Measurements from ENCODE around the gene PHF21A. TPM values are rescaled to one million over a fixed set of nuclear protein-coding genes. Genes with fewer than 3 reads are reported as not detected.

The PHF21A gene
- 10 to 100 TPM; 69.2 to 70.2 TPM for total RNA-seq

GRCh38 chr11:46121301-46121723 lies at the start of gene PHF21A:
Gene PHF21A (minus strand): TSS chr11:46121454. CDS start chr11:46084219, 37,235 bp downstream.
- H3K36me3 Mint-ChIP-seq (ENCODE audit: insufficient read depth in 2 of 2): peaks cover 6 to 12% of the 10 kb centered on the region in 2 donors
- H3K4me3 Mint-ChIP-seq: peak within 1 kb of the TSS; percentile 93 to 95
- no peaks in the 10 kb centered on the region for H3K27me3 Mint-ChIP-seq (ENCODE audit: low read depth)
- ATAC-seq (replicated peaks in 1 of 2): peak; percentile 82 to 83
- peak within 1 kb of the TSS; percentile 94 for H3K27ac Mint-ChIP-seq
- H3K4me1 Mint-ChIP-seq (ENCODE audit: low read depth): peaks cover 44% of the 10 kb centered on the region
- peak; percentile 93 to 94 for DNase-seq
- H3K9me3 Mint-ChIP-seq: no peaks in the 10 kb centered on the region

- H3K4me3 Mint-ChIP-seq: no peak overlapping the region
- no peaks in the 10 kb centered on the region for H3K4me1 Mint-ChIP-seq (ENCODE audit: low read depth)
- peaks cover 0 to 2% of the 10 kb centered on the region in 2 donors for H3K9me3 Mint-ChIP-seq
- H3K27me3 Mint-ChIP-seq (ENCODE audit: low read depth): peaks cover 59% of the 10 kb centered on the region
- no peaks in the 10 kb centered on the region for H3K36me3 Mint-ChIP-seq (ENCODE audit: insufficient read depth in 2 of 2)
- ATAC-seq (replicated peaks in 1 of 2) (no peak), DNase-seq (no peak)
- no peak overlapping the region for H3K27ac Mint-ChIP-seq
These were observed 49.5 kb upstream of the PHF21A start for GRCh38 chr11:46170797-46171196.

DNA sequence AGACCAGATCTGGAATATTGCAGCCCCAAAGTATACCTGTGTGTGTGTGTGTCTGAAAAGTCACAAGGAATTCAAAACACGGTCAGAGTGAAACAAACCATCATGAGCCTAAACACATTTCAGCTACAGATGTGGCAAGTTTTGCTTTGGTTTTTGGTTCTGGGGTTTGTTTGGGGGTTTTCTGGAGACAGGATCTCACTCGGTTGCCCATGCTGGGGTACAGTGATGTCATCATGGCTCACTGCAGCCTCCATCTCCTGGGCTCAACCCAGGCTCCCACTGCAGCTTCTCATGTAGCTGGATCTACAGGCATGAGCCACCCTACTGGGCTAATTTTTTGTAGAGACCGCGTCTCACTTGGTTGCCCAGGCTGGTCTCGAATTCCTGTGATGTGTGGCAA lies 41.4 kb upstream of the PHF21A start:
- H3K9me3 Mint-ChIP-seq: no peaks in the 10 kb centered on the region
- DNase-seq (peak; percentile 54 to 67), ATAC-seq (replicated peaks in 1 of 2) (peak; percentile 94 to 95)
- no peaks in the 10 kb centered on the region for H3K36me3 Mint-ChIP-seq (ENCODE audit: insufficient read depth in 2 of 2)
- peaks cover 12% of the 10 kb centered on the region for H3K4me1 Mint-ChIP-seq (ENCODE audit: low read depth)
- peak overlapping the region in 1 of 2 donors; percentile 3 for H3K4me3 Mint-ChIP-seq
- peaks cover 64% of the 10 kb centered on the region for H3K27me3 Mint-ChIP-seq (ENCODE audit: low read depth)
- H3K27ac Mint-ChIP-seq: no peak overlapping the region

- peaks cover 12% of the 10 kb centered on the region for H3K4me1 Mint-ChIP-seq (ENCODE audit: low read depth)
- no peak for DNase-seq
- no peaks in the 10 kb centered on the region for H3K9me3 Mint-ChIP-seq
- H3K4me3 Mint-ChIP-seq: no peak overlapping the region
- H3K27ac Mint-ChIP-seq: no peak overlapping the region
- peaks cover 55% of the 10 kb centered on the region for H3K27me3 Mint-ChIP-seq (ENCODE audit: low read depth)
- H3K36me3 Mint-ChIP-seq (ENCODE audit: insufficient read depth in 2 of 2): no peaks in the 10 kb centered on the region
- ATAC-seq (replicated peaks in 1 of 2): no peak
These were observed 39.9 kb upstream of the PHF21A start for GRCh38 chr11:46161201-46161600.

- peaks cover 44% of the 10 kb centered on the region for H3K27me3 Mint-ChIP-seq (ENCODE audit: low read depth)
- H3K36me3 Mint-ChIP-seq (ENCODE audit: insufficient read depth in 2 of 2): no peaks in the 10 kb centered on the region
- H3K9me3 Mint-ChIP-seq: no peaks in the 10 kb centered on the region
- no peak overlapping the region for H3K27ac Mint-ChIP-seq
- ATAC-seq (replicated peaks in 1 of 2): no peak
- no peak for DNase-seq
- H3K4me3 Mint-ChIP-seq: no peak overlapping the region
- peaks cover 12% of the 10 kb centered on the region for H3K4me1 Mint-ChIP-seq (ENCODE audit: low read depth)
These were observed 38.8 kb upstream of the PHF21A start for GRCh38 chr11:46160100-46160499.

DNA sequence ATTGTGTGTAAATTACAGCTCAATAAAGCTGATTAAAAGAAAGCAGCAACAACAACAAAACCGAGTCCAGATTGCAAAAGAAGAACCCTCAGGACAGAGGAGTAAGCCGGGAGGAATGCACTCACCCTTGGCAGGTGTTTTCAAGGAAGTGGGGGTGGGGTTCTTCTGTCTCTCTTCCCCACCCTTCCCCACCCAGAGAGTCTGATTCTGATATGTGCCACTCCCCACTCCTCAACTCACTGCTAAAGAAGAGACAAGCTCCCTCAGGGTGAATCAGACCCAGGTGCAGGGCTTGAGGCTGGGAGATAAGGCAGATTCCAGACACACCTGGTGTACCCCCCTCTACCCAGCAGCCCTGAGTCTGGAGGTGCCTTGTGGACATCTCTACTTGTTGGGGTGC lies 38.4 kb upstream of the PHF21A start:
- ATAC-seq (replicated peaks in 1 of 2) (no peak), DNase-seq (no peak)
- Mint-ChIP-seq H3K27ac (no peak overlapping the region), H3K4me1 (ENCODE audit: low read depth) (peaks cover 12% of the 10 kb centered on the region), H3K27me3 (ENCODE audit: low read depth) (peaks cover 41% of the 10 kb centered on the region), H3K9me3 (no peaks in the 10 kb centered on the region), H3K36me3 (ENCODE audit: insufficient read depth in 2 of 2) (no peaks in the 10 kb centered on the region), H3K4me3 (no peak overlapping the region)

DNA sequence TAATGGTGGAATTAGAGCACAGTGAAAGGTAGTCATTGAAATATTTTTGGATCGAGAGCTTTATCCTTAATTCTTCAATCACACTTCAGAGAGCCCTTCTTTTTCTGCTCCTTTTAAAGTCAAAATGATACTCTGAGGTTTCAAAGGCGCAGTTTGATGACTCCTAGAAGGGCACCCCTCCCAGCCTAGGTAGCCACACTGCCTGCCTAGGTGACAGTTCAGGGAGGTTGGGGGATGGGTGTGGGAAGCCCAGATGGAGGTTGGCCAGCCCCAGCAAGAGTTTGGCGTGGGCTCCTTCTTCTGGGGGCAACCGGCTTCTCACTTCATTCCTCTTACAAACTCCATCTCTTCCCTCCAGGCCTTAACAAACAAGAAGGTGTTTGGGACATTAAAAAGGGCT lies 28.6 kb upstream of the PHF21A start:
- H3K4me1 Mint-ChIP-seq (ENCODE audit: low read depth): peaks cover 8% of the 10 kb centered on the region
- peak; percentile 52 to 56 for ATAC-seq (replicated peaks in 1 of 2)

DNA sequence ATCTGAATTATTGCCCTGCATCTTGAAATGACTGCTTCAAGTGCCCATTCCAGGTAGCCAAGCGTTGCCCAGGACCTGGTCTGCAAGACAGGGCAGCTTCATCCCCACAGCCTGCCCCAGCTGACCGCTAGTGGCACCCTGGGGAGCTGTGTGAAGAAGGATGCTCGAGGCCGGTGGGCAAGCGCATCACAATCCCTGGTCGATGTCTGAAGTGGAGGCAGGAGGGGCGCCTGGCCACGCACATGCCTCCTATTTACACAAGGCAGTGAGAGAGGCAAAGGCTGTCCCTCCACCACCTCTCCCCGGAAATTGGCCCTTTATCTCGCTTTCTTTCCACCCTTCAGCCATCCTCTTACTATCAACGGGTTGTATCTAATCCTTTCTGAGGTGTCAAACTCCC lies 28.1 kb upstream of the PHF21A start:
- no peak overlapping the region for H3K4me3 Mint-ChIP-seq
- H3K36me3 Mint-ChIP-seq (ENCODE audit: insufficient read depth in 2 of 2): no peaks in the 10 kb centered on the region
- no peak for DNase-seq
- H3K27me3 Mint-ChIP-seq (ENCODE audit: low read depth): peaks cover 13% of the 10 kb centered on the region
- H3K4me1 Mint-ChIP-seq (ENCODE audit: low read depth): peaks cover 8% of the 10 kb centered on the region
- peaks cover 0 to 2% of the 10 kb centered on the region in 2 donors for H3K9me3 Mint-ChIP-seq
- ATAC-seq (replicated peaks in 1 of 2): no peak
- no peak overlapping the region for H3K27ac Mint-ChIP-seq

More for the DNA sequence above, 28.6 kb upstream of the PHF21A start:
- peak; percentile 22 to 26 for DNase-seq
- no peak overlapping the region for H3K4me3 Mint-ChIP-seq
- peaks cover 0 to 2% of the 10 kb centered on the region in 2 donors for H3K9me3 Mint-ChIP-seq
- H3K27ac Mint-ChIP-seq: no peak overlapping the region
- peaks cover 13% of the 10 kb centered on the region for H3K27me3 Mint-ChIP-seq (ENCODE audit: low read depth)
- no peaks in the 10 kb centered on the region for H3K36me3 Mint-ChIP-seq (ENCODE audit: insufficient read depth in 2 of 2)

DNA sequence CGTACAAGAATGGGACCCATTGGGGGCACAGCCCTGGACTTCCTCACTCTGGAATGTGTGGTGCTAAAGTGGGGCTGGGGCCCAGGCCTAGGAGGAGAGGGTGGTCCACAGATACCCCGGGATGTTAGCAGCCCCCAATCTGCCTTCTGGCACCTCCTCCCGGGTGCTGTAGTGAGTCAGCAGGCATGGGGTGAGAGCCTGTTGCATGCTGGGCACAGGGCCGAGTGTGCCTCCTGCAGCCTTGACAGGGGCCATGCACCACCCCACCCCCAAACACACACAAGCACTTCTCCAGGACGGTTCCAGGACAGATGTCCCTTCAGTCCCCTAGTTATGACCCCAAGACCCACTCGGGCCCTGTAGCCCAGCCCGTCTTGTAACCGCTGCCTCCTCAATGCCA lies 23.5 kb upstream of the PHF21A start:
- H3K36me3 Mint-ChIP-seq (ENCODE audit: insufficient read depth in 2 of 2): no peaks in the 10 kb centered on the region
- ATAC-seq (replicated peaks in 1 of 2): no peak

GRCh38 chr11:46143049-46143806 lies 22.0 kb upstream of the PHF21A start:
- ATAC-seq (replicated peaks in 1 of 2) (no peak), DNase-seq (no peak)
- H3K36me3 Mint-ChIP-seq (ENCODE audit: insufficient read depth in 2 of 2): no peaks in the 10 kb centered on the region
- no peak overlapping the region for H3K4me3 Mint-ChIP-seq
- H3K27me3 Mint-ChIP-seq (ENCODE audit: low read depth): peaks cover 12% of the 10 kb centered on the region
- no peaks in the 10 kb centered on the region for H3K4me1 Mint-ChIP-seq (ENCODE audit: low read depth)
- no peaks in the 10 kb centered on the region for H3K9me3 Mint-ChIP-seq
- no peak overlapping the region for H3K27ac Mint-ChIP-seq

More for the DNA sequence above, 23.5 kb upstream of the PHF21A start:
- peaks cover 3% of the 10 kb centered on the region for H3K4me1 Mint-ChIP-seq (ENCODE audit: low read depth)
- DNase-seq: no peak
- peaks cover 13% of the 10 kb centered on the region for H3K27me3 Mint-ChIP-seq (ENCODE audit: low read depth)
- no peak overlapping the region for H3K27ac Mint-ChIP-seq
- H3K4me3 Mint-ChIP-seq: no peak overlapping the region
- H3K9me3 Mint-ChIP-seq: no peaks in the 10 kb centered on the region

- Mint-ChIP-seq H3K4me1 (ENCODE audit: low read depth) (no peaks in the 10 kb centered on the region), H3K9me3 (no peaks in the 10 kb centered on the region), H3K27ac (no peak overlapping the region), H3K27me3 (ENCODE audit: low read depth) (peaks cover 14% of the 10 kb centered on the region), H3K4me3 (no peak overlapping the region), H3K36me3 (ENCODE audit: insufficient read depth in 2 of 2) (no peaks in the 10 kb centered on the region)
- ATAC-seq (replicated peaks in 1 of 2): no peak
- DNase-seq: no peak
These were observed 21.3 kb upstream of the PHF21A start for GRCh38 chr11:46142561-46142960.

DNA sequence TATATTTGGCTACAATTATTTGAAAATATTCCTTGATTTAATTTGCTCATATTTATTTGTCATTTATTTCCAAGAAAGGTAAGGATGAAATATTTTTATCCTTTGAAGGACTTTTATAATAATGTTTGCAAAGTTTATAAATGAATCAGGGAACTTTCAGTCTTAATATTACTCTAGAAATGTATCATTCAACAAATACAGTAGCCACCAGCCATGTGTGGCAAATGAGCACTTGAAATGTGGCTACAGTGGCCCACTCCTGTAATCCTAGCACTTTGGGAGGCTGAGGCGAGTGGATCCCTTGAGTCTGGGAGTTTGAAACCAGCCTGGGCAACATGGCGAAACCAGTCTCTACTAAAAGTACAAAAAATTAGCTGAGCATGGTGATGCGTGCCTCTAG lies 20.3 kb upstream of the PHF21A start:
- Mint-ChIP-seq H3K4me3 (no peak overlapping the region), H3K27me3 (ENCODE audit: low read depth) (peaks cover 9% of the 10 kb centered on the region), H3K27ac (no peak overlapping the region), H3K9me3 (no peaks in the 10 kb centered on the region), H3K36me3 (ENCODE audit: insufficient read depth in 2 of 2) (no peaks in the 10 kb centered on the region), H3K4me1 (ENCODE audit: low read depth) (no peaks in the 10 kb centered on the region)
- DNase-seq (no peak), ATAC-seq (replicated peaks in 1 of 2) (peak in 1 of 2 donors; percentile 39)

DNA sequence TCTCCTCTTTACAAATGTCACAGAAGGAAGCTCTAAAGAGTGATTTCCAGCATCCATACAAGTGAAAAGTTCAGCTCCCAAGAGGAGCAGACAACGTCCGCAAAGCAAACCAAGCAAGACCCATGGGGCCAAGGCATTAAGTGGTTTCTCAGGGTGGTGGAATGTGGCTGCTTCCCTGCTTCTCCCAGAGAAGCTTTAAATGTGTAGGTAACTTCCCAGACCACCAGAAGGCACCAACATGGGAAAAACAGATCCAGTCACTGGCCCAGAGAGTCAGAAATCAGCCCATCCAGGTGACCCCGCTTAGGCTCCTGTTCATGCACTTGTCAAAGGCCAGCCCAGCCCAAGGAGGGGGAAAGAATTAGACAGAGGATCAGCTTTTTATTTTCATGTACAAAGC lies 13.3 kb upstream of the PHF21A start:
- no peaks in the 10 kb centered on the region for H3K9me3 Mint-ChIP-seq
- H3K27ac Mint-ChIP-seq: no peak overlapping the region
- no peak for DNase-seq
- H3K4me1 Mint-ChIP-seq (ENCODE audit: low read depth): no peaks in the 10 kb centered on the region
- no peak overlapping the region for H3K4me3 Mint-ChIP-seq
- no peak for ATAC-seq (replicated peaks in 1 of 2)
- H3K36me3 Mint-ChIP-seq (ENCODE audit: insufficient read depth in 2 of 2): no peaks in the 10 kb centered on the region
- H3K27me3 Mint-ChIP-seq (ENCODE audit: low read depth): peaks cover 6% of the 10 kb centered on the region

- no peaks in the 10 kb centered on the region for H3K9me3 Mint-ChIP-seq
- DNase-seq (no peak), ATAC-seq (replicated peaks in 1 of 2) (no peak)
- H3K36me3 Mint-ChIP-seq (ENCODE audit: insufficient read depth in 2 of 2): no peaks in the 10 kb centered on the region
- H3K27ac Mint-ChIP-seq: no peak overlapping the region
- H3K4me1 Mint-ChIP-seq (ENCODE audit: low read depth): no peaks in the 10 kb centered on the region
- H3K27me3 Mint-ChIP-seq (ENCODE audit: low read depth): peaks cover 6% of the 10 kb centered on the region
- H3K4me3 Mint-ChIP-seq: no peak overlapping the region
These were observed 12.8 kb upstream of the PHF21A start for GRCh38 chr11:46134061-46134460.
